KMS-11 (cell line): ENCODE measurements around the gene HSPH1.
"Not testable (repeated sequence)": the region's sequence is repeated elsewhere in the genome, so short reads cannot be mapped to it uniquely, and the experiment has no call there.

Source experiments
- H2AFZ ChIP-seq: fragments of 200-600 bp; sonication (generic); 2 replicates; pipeline ENCODE4 v1.6.1; 2016; ENCODE audit warnings: antibody characterized with exemption, mixed run types, low read depth
- H3K27ac ChIP-seq: fragments of 200-600 bp; sonication (generic); 2 replicates; pipeline ENCODE4 v1.6.1; 2016; ENCODE audit warnings: mild to moderate bottlenecking, mixed run types
- H3K27me3 ChIP-seq: fragments of 200-600 bp; sonication (generic); 2 replicates; pipeline ENCODE4 v1.6.1; 2017; ENCODE audit warnings: mild to moderate bottlenecking, low read depth, mixed run types, moderate library complexity; ENCODE audit not compliant: insufficient read depth
- H3K36me3 ChIP-seq: fragments of 200-600 bp; sonication (generic); 2 replicates; pipeline ENCODE4 v1.6.1; 2017; ENCODE audit warnings: mild to moderate bottlenecking, mixed run types; ENCODE audit not compliant: insufficient read depth
- H3K4me1 ChIP-seq: fragments of 200-600 bp; sonication (generic); 2 replicates; pipeline ENCODE4 v1.6.1; 2016; ENCODE audit warnings: mild to moderate bottlenecking, low read depth, mixed run types; ENCODE audit not compliant: poor library complexity, severe bottlenecking
- H3K4me2 ChIP-seq: fragments of 200-600 bp; sonication (generic); 2 replicates; pipeline ENCODE4 v1.7.0; 2016; ENCODE audit warnings: mild to moderate bottlenecking, mixed run types
- H3K4me3 ChIP-seq: fragments of 200-600 bp; sonication (generic); IDR thresholded peaks from 2 replicates; pipeline ENCODE4 v1.6.1; 2017; ENCODE audit warnings: low read depth, low read length, mixed read lengths; ENCODE audit not compliant: insufficient read depth
- H3K79me2 ChIP-seq: fragments of 200-600 bp; sonication (generic); 2 replicates; pipeline ENCODE4 v1.6.1; 2016; ENCODE audit warnings: low read depth, mixed run types; ENCODE audit not compliant: insufficient read depth
- H3K9ac ChIP-seq: fragments of 200-600 bp; sonication (generic); 2 replicates; pipeline ENCODE4 v1.6.1; 2016; ENCODE audit warnings: mild to moderate bottlenecking, mixed run types
- H4K20me1 ChIP-seq: fragments of 200-600 bp; sonication (generic); 2 replicates; pipeline ENCODE4 v1.6.1; 2016; ENCODE audit warnings: mild to moderate bottlenecking, mixed run types; ENCODE audit not compliant: insufficient read depth
- TF ChIP-seq, protein P1 (sequence below): fragments of 200-600 bp; sonication (generic); conservative IDR thresholded peaks from 2 replicates; pipeline ENCODE4 v1.6.1; 2017; ENCODE audit warnings: low read depth, mild to moderate bottlenecking, antibody characterized with exemption, low read length, moderate library complexity, mixed read lengths

HSPH1 gene

DNA sequence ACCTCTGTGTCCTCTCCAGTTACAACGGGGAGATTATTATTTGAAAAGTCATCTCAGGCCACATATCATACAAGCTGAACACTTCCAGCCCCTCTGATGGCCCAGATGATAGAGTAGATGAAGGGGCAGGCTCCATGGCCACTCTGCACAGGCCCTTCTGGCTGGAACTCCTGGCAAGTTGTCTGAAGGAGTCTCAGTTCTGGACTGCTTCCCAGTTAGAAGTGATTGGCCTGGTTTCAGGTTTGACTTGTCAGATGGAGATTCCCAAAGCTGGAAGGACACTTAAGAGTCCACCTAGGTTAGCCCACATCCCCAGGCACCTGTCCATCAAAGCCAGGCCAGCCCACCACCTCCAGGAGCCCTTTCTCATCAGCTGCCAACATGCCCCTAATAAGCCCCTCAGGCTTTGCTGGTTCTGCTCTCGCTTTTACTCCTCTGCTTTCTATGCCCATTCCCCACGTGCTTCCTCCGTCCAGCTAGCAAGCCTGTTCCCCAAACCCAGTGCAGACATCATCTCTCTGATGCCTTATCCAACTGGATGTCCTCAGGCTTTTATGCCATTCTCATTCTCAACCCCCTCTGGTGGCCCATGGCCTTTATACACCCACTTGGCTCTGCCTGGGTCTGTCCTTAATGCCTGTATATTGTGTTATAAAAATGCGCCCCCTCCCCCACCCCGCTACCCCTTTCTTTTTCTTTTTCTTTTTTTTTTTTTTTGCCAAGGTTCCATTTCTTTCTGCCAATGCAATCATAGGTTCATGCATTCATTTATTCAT, 56.5 kb downstream of the HSPH1 start:
- H4K20me1 ChIP-seq: no peaks in the 10 kb centered on the region
- no peak overlapping the region for H2AFZ ChIP-seq
- no peaks in the 10 kb centered on the region for H3K27me3 ChIP-seq
- TF ChIP-seq, protein P1, sequence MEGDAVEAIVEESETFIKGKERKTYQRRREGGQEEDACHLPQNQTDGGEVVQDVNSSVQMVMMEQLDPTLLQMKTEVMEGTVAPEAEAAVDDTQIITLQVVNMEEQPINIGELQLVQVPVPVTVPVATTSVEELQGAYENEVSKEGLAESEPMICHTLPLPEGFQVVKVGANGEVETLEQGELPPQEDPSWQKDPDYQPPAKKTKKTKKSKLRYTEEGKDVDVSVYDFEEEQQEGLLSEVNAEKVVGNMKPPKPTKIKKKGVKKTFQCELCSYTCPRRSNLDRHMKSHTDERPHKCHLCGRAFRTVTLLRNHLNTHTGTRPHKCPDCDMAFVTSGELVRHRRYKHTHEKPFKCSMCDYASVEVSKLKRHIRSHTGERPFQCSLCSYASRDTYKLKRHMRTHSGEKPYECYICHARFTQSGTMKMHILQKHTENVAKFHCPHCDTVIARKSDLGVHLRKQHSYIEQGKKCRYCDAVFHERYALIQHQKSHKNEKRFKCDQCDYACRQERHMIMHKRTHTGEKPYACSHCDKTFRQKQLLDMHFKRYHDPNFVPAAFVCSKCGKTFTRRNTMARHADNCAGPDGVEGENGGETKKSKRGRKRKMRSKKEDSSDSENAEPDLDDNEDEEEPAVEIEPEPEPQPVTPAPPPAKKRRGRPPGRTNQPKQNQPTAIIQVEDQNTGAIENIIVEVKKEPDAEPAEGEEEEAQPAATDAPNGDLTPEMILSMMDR: no peak
- H3K36me3 ChIP-seq: no peaks in the 10 kb centered on the region
- H3K79me2 ChIP-seq: no peaks in the 10 kb centered on the region
- no peaks in the 10 kb centered on the region for H3K4me1 ChIP-seq
- no peak overlapping the region for H3K27ac ChIP-seq
- no peak overlapping the region for H3K9ac ChIP-seq
- H3K4me2 ChIP-seq: no peak overlapping the region
- no peak overlapping the region for H3K4me3 ChIP-seq

DNA sequence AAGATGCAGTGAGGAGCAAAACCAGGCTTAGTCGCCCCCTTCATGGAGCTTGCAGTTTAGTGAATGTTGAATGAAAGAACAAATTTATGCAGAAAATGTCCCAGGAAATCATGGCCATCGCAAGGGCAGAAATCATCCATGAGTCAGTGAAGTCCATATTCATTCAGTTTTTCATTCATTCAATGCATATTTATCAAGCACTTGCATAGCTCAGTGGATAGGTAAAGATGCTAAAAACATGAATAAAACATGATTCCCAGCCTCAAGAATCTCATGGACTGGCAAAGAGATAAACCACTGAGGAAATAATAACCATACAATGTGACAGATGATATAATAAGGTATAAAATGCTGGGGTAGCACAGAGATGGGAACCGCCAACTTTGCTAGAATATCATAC, 58.8 kb downstream of the HSPH1 start:
- H3K4me3 ChIP-seq: no peak overlapping the region

DNA sequence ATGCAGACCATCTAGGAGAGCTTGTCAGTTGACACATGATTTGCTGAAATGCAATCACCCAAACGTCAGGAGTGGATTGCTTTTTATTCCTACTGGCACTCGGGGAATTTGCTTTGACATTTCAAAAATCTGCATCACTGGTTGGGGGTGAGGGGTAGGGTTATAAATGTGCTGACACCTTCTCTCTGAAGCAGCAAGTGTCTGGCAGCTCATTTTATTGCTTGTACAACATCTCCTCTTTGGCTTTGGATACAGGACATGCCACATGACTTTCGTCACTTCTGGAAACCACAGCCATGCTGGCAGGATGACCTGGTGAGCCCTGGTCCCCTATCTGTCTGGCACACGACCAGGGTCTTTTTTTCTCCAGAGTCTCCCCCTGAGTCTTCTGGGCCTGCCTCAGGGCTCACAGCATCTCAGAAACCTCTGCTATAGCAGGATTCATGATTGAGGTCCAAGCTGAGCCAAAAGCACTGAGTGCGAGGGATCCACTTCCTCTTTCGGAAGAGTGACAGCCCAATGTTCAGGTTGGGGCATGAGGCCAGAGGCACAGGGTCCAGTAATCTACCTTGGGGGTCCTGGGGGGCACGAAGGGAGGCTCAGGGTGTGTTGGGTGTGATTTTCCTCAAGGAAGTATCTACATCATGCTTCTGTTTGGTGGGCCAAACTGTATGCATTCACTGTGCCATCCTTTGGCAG, 60.1 kb downstream of the HSPH1 start:
- Histone ChIP-seq H3K9ac (no peak overlapping the region), H3K27ac (no peak overlapping the region), H3K36me3 (no peaks in the 10 kb centered on the region), H3K4me1 (no peaks in the 10 kb centered on the region), H3K27me3 (no peaks in the 10 kb centered on the region), H3K79me2 (no peaks in the 10 kb centered on the region), H3K4me2 (no peak overlapping the region), H4K20me1 (no peaks in the 10 kb centered on the region), H2AFZ (no peak overlapping the region), H3K4me3 (no peak overlapping the region)
- TF ChIP-seq, protein P1: no peak

More for the DNA sequence above, 58.8 kb downstream of the HSPH1 start:
- no peaks in the 10 kb centered on the region for H3K27me3 ChIP-seq
- no peak overlapping the region for H3K9ac ChIP-seq
- H3K4me1 ChIP-seq: no peaks in the 10 kb centered on the region
- H3K4me2 ChIP-seq: no peak overlapping the region
- H3K79me2 ChIP-seq: no peaks in the 10 kb centered on the region
- H4K20me1 ChIP-seq: no peaks in the 10 kb centered on the region
- H3K36me3 ChIP-seq: no peaks in the 10 kb centered on the region
- TF ChIP-seq, protein P1: no peak
- H2AFZ ChIP-seq: no peak overlapping the region
- H3K27ac ChIP-seq: no peak overlapping the region

DNA sequence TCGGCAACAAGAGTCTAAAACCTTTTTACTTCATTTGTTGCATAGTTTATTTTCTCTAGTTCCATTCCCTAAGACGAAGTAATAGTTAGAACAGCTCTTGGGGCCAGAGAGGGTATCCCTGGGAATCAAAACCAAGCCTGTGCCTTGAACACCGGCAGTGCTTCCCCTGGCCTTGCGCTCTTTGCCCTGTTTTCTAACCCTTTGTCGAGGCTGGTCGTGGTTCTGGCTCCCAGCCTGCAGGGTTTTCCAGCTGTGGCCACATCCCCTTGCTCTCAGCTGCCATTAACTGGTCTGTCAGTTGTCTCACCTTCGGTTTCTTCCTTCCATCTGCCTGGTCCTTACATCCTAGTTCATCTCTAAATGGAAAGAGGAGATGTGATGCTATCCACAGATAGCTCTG, 61.0 kb downstream of the HSPH1 start:
- Histone ChIP-seq H3K4me2 (no peak overlapping the region), H3K36me3 (no peaks in the 10 kb centered on the region), H2AFZ (no peak overlapping the region), H4K20me1 (no peaks in the 10 kb centered on the region), H3K9ac (no peak overlapping the region), H3K27ac (no peak overlapping the region), H3K79me2 (no peaks in the 10 kb centered on the region), H3K4me3 (no peak overlapping the region), H3K4me1 (no peaks in the 10 kb centered on the region), H3K27me3 (no peaks in the 10 kb centered on the region)
- TF ChIP-seq, protein P1: no peak

DNA sequence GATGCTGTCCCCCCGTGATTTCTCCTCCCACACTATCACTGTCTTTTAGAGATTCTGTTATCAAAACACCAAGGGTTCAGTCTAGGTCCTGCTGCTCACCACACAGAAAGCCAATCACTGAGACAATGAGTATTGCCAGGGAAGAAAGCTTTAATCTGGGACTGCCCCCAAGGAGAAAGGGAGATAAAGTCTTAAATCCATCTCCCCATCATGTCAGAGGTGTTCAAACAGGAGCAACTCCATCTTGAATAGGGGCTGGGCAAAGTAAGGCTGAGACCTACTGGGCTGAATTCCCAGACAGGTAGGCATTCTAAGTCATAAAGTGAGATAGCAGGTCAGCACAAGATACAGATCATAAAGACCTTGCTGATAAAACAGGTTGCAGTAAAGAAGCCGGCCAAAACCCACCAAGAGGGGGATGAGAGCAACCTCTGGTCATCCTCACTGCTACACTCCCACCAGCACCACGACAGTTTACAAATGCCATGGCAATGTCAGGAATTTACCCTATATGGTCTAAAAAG, 63.7 kb downstream of the HSPH1 start:
- not testable (repeated sequence) for H3K9ac ChIP-seq, H2AFZ ChIP-seq, H3K36me3 ChIP-seq, H4K20me1 ChIP-seq, H3K4me1 ChIP-seq, H3K27me3 ChIP-seq, H3K79me2 ChIP-seq, H3K4me3 ChIP-seq, H3K4me2 ChIP-seq, H3K27ac ChIP-seq
